Keratinocyte (primary cell): ENCODE data around the gene CDK10. TPM values are rescaled to one million over a fixed set of nuclear protein-coding genes. Genes with fewer than 3 reads are reported as not detected.

ENCODE experiments used
- DNase-seq: peaks from one replicate; pipeline ENCODE4 v3.0.0-alpha.2; 2011; ENCODE audit warnings: low read depth, missing footprints, low spot score
- FAIRE-seq: peaks from 2 replicates; lab custom pipeline; 2011; peaks lifted over from hg19 to GRCh38; lab: Jason Lieb, UNC
- H2AFZ ChIP-seq: 2 replicates; pipeline ENCODE4 v1.6.0; 2012; ENCODE audit warnings: low read length, control low read depth, inconsistent platforms; ENCODE audit not compliant: control insufficient read depth
- H3K27ac ChIP-seq: 2 replicates; pipeline ENCODE4 v1.5.1; 2011; ENCODE audit warnings: low read length; ENCODE audit not compliant: control insufficient read depth, insufficient read depth
- H3K27me3 ChIP-seq: 3 replicates; pipeline ENCODE4 v1.6.0; 2011; ENCODE audit warnings: low read length; ENCODE audit not compliant: control insufficient read depth, insufficient read depth; ENCODE audit errors: extremely low read depth
- H3K36me3 ChIP-seq, 2 experiments: 2 replicates in 1 of 2; 3 replicates in 1 of 2; pipeline ENCODE4 v1.5.1; 2011; ENCODE audit warnings: low read length in 2 of 2, mild to moderate bottlenecking in 1 of 2; ENCODE audit not compliant: control insufficient read depth in 2 of 2, insufficient read depth in 2 of 2; ENCODE audit errors: extremely low read depth in 1 of 2
- H3K4me1 ChIP-seq: 3 replicates; pipeline ENCODE4 v1.5.1; 2011; ENCODE audit warnings: low read length; ENCODE audit not compliant: control insufficient read depth, insufficient read depth; ENCODE audit errors: extremely low read depth
- H3K4me2 ChIP-seq: 3 replicates; pipeline ENCODE4 v1.6.0; 2011; ENCODE audit warnings: low read depth, low read length; ENCODE audit not compliant: control insufficient read depth, insufficient read depth; ENCODE audit errors: extremely low read depth
- H3K4me3 ChIP-seq, 3 experiments: fragments of 200-600 bp in 1 of 3; sonication (generic) in 1 of 3; 2 replicates in 2 of 3; 3 replicates in 1 of 3; pipeline ENCODE4 v1.5.1; 2011 to 2016; ENCODE audit warnings: low read length in 3 of 3, mild to moderate bottlenecking in 3 of 3, control low read depth in 2 of 3, inconsistent platforms in 1 of 3, low read depth in 1 of 3, mixed read lengths in 1 of 3, mixed run types in 1 of 3, moderate library complexity in 1 of 3; ENCODE audit not compliant: control insufficient read depth in 2 of 3, insufficient read depth in 2 of 3; ENCODE audit errors: extremely low read depth in 1 of 3
- H3K79me2 ChIP-seq: 2 replicates; pipeline ENCODE4 v1.6.0; 2012; ENCODE audit warnings: low read length; ENCODE audit not compliant: control insufficient read depth, insufficient read depth
- H3K9ac ChIP-seq: 3 replicates; pipeline ENCODE4 v1.6.0; 2011; ENCODE audit warnings: low read length; ENCODE audit not compliant: control insufficient read depth, insufficient read depth; ENCODE audit errors: extremely low read depth
- H3K9me1 ChIP-seq: 3 replicates; pipeline ENCODE4 v1.6.0; 2011; ENCODE audit warnings: low read length; ENCODE audit not compliant: control insufficient read depth, insufficient read depth; ENCODE audit errors: extremely low read depth
- H3K9me3 ChIP-seq: 2 replicates; pipeline ENCODE4 v1.5.1; 2012; ENCODE audit warnings: low read depth, low read length; ENCODE audit not compliant: control insufficient read depth
- H4K20me1 ChIP-seq: 3 replicates; pipeline ENCODE4 v1.6.0; 2011; ENCODE audit warnings: low read length; ENCODE audit not compliant: control insufficient read depth, insufficient read depth; ENCODE audit errors: extremely low read depth
- EZH2 ChIP-seq: IDR thresholded peaks from one replicate; pipeline ENCODE4 v1.6.1; 2012; ENCODE audit warnings: inconsistent platforms, mild to moderate bottlenecking, low read length, moderate library complexity
- dilution Hi-C: fragments of 300-500 bp; cut with MboI; formaldehyde crosslinking; loops from one replicate; pipeline ENCODE4 v1.7.0; 2020; ENCODE audit warnings: low sequenced_read_pairs; ENCODE audit not compliant: extremely low pct_ligation_motif_present
- polyA plus RNA-seq, 5 experiments: library from polyadenylated mRNA; depleted of rRNA in 3 of 5; stranded (reverse) in 3 of 5; stranded (forward) in 1 of 5; unstranded in 1 of 5; fragments of >200 nt; gene quantifications; 1 replicate in 1 of 5; 2 replicates in 3 of 5; 3 replicates in 1 of 5; pipeline versions ENCODE4 v1.2.1 to v1.2.3, GENCODE V29; 2011 to 2012; ENCODE audit warnings: missing spikeins in 2 of 5, low read depth in 1 of 5, low replicate concordance in 1 of 5
- TF ChIP-seq, protein P1 (sequence below), 3 experiments: IDR thresholded peaks in 1 of 3; conservative IDR thresholded peaks in 1 of 3; optimal IDR thresholded peaks in 1 of 3; 2 replicates in 2 of 3; 3 replicates in 1 of 3; pipeline versions ENCODE3 to v1.5.1; 2011; ENCODE audit warnings: low read length in 3 of 3, mild to moderate bottlenecking in 3 of 3, moderate library complexity in 2 of 3, control low read depth in 1 of 3, inconsistent platforms in 1 of 3; ENCODE audit not compliant: insufficient read depth in 2 of 3; ENCODE audit errors: extremely low read depth in 1 of 3

Gene CDK10
- polyA plus RNA-seq, 1 donor (not counting 4 experiments of a cell fraction or from before 2014, with no cell fraction given) = 30.6 TPM

DNA sequence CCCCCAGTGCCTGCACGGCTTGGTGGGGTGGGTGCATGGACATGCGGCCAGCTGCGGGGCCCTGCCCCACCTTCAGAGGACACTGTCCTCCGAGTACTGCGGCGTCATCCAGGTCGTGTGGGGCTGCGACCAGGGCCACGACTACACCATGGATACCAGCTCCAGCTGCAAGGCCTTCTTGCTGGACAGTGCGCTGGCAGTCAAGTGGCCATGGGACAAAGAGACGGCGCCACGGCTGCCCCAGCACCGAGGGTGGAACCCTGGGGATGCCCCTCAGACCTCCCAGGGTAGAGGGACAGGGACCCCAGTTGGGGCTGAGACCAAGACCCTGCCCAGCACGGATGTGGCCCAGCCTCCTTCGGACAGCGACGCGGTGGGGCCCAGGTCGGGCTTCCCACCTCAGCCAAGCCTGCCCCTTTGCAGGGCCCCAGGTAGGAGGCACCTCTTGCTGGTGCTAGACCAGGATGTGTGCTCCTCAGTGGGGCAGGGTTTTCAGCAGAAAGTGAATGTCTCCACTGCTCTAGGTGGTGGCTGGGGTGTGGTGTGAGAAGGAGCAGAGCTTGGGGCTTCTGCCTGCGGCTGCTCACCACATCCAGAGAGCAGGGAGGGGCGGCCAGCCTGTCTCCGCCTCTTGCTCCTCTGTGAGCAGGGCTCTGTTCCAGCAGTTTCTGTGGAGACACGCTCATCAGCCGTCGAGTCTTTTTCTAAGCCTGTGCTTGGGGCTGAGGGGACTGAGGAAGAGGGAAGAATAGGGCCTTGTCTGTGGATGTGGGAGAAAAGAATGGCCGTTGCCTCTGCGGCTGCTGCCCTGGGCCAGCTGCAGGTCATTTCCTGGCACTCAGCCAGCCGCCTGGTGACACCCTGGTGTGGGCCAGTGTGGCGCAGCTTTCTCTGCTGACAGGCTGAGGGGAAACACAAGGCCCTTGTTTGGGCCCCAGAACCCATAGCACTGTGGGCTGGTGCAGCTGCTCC, 37.1 kb downstream of the CDK10 start:
- H3K9ac ChIP-seq = peak overlapping the region; percentile 15
- FAIRE-seq = no peak
- peak overlapping the region; percentile 97 for H3K4me2 ChIP-seq
- DNase-seq = no peak
- no peaks in the 10 kb centered on the region for H3K27me3 ChIP-seq
- peaks cover 32% of the 10 kb centered on the region for H3K4me1 ChIP-seq
- no peaks in the 10 kb centered on the region for H3K9me1 ChIP-seq
- no peaks in the 10 kb centered on the region for H3K9me3 ChIP-seq
- peaks cover 12% of the 10 kb centered on the region for H4K20me1 ChIP-seq
- peak overlapping the region; percentile 25 to 83 (median 64) for H3K4me3 ChIP-seq
- peaks cover 8 to 26% of the 10 kb centered on the region in 2 experiments for H3K36me3 ChIP-seq
- dilution Hi-C loops = no loop called here
- H3K79me2 ChIP-seq = peaks cover 19% of the 10 kb centered on the region
- H3K27ac ChIP-seq = no peak overlapping the region
- TF ChIP-seq EZH2 = no peak
- TF ChIP-seq, protein P1, sequence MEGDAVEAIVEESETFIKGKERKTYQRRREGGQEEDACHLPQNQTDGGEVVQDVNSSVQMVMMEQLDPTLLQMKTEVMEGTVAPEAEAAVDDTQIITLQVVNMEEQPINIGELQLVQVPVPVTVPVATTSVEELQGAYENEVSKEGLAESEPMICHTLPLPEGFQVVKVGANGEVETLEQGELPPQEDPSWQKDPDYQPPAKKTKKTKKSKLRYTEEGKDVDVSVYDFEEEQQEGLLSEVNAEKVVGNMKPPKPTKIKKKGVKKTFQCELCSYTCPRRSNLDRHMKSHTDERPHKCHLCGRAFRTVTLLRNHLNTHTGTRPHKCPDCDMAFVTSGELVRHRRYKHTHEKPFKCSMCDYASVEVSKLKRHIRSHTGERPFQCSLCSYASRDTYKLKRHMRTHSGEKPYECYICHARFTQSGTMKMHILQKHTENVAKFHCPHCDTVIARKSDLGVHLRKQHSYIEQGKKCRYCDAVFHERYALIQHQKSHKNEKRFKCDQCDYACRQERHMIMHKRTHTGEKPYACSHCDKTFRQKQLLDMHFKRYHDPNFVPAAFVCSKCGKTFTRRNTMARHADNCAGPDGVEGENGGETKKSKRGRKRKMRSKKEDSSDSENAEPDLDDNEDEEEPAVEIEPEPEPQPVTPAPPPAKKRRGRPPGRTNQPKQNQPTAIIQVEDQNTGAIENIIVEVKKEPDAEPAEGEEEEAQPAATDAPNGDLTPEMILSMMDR (optimal IDR thresholded peaks at IDR 0.05 in 1 of 3, IDR thresholded peaks at IDR 0.05 in 1 of 3, conservative IDR thresholded peaks at IDR 0.05 in 1 of 3; ENCODE audit: extremely low read depth in 1 of 3, insufficient read depth in 2 of 3, low read length in 3 of 3) = no peak
- no peak overlapping the region for H2AFZ ChIP-seq

DNA sequence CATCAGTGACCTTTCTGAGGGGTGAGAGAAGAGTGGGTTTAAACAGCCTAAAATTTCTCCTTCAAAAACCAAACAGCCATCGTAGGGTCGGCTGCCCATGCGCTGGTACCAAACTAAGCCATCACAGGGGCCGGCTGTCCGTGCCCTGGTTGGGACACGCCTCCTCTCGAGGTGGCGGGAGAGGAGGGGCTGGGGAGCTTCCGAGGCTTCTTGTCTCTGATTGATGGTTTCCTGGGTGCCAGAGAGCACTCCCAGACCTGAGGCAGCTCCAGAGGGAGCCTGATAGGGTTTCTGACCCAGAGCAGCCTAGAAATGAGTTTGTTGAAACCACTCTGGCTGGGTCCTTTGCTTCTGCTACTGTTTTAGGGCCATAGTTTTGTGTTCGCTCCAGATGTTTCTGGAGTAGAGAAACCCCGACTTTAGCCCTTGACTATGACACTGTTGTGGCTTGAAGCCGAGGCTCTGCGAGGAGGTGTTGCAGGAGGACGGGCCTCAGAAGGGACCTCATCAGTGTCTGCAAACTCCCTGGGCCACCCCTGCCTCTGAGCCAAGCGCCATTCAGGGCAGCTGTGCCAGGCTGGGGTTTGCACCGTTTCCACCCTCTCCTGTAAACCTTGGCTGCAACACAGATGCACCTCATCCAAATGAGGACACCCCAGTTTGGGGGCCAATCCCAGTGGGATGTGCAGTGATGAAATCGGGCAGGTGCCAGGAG, 41.1 kb downstream of the CDK10 start:
- Histone ChIP-seq H3K9me1 (no peaks in the 10 kb centered on the region), H3K79me2 (peaks cover 16% of the 10 kb centered on the region), H3K9me3 (no peaks in the 10 kb centered on the region), H3K27me3 (no peaks in the 10 kb centered on the region), H2AFZ (no peak overlapping the region), H3K4me3 (no peak overlapping the region), H3K36me3 (peaks cover 33 to 37% of the 10 kb centered on the region in 2 experiments), H3K4me1 (peaks cover 15% of the 10 kb centered on the region), H4K20me1 (peaks cover 12% of the 10 kb centered on the region), H3K27ac (no peak overlapping the region), H3K4me2 (no peak overlapping the region), H3K9ac (no peak overlapping the region)
- FAIRE-seq (no peak), DNase-seq (no peak)
- TF ChIP-seq EZH2 = no peak
- TF ChIP-seq, protein P1 (optimal IDR thresholded peaks at IDR 0.05 in 1 of 3, IDR thresholded peaks at IDR 0.05 in 1 of 3, conservative IDR thresholded peaks at IDR 0.05 in 1 of 3; ENCODE audit: extremely low read depth in 1 of 3, insufficient read depth in 2 of 3, low read length in 3 of 3) = no peak
- dilution Hi-C loops = no loop called here
